Neural progenitor cell (in vitro differentiated cells): ENCODE results near the gene HHAT. TPM values are rescaled to one million over a fixed set of nuclear protein-coding genes. Genes with fewer than 3 reads are reported as not detected.
A peak's percentile ranks its signal among the peaks of the same experiment; 100 is the strongest.

Source experiments
- DNase-seq: peaks from one replicate; pipeline ENCODE4 v3.0.0-alpha.2; 2016; ENCODE audit warnings: low spot score
- H2AFZ ChIP-seq: fragments of 200-600 bp; sonication (generic); replicated peaks from 2 replicates; pipeline ENCODE4 v1.6.1; 2016; ENCODE audit warnings: antibody characterized with exemption
- H3F3A ChIP-seq: fragments of 200-600 bp; sonication (generic); 2 replicates; pipeline ENCODE4 v1.6.1; 2016; ENCODE audit warnings: antibody characterized with exemption, low read depth
- H3K27ac ChIP-seq: fragments of 200-600 bp; sonication (generic); 2 replicates; pipeline ENCODE4 v1.5.1; 2016; ENCODE audit warnings: mild to moderate bottlenecking
- H3K27me3 ChIP-seq: fragments of 200-600 bp; sonication (generic); 2 replicates; pipeline ENCODE4 v1.6.1; 2016; ENCODE audit warnings: mild to moderate bottlenecking, moderate library complexity
- H3K36me3 ChIP-seq: fragments of 200-600 bp; sonication (generic); 2 replicates; pipeline ENCODE4 v1.5.1; 2016
- H3K4me1 ChIP-seq: fragments of 200-600 bp; sonication (generic); 2 replicates; pipeline ENCODE4 v1.6.1; 2016; ENCODE audit warnings: mixed run types
- H3K4me2 ChIP-seq: fragments of 200-600 bp; sonication (generic); 2 replicates; pipeline ENCODE4 v1.6.1; 2016
- H3K4me3 ChIP-seq: fragments of 200-600 bp; sonication (generic); 2 replicates; pipeline ENCODE4 v1.5.1; 2016
- H3K79me2 ChIP-seq: fragments of 200-600 bp; sonication (generic); 2 replicates; pipeline ENCODE4 v1.6.1; 2016; ENCODE audit warnings: low read depth
- H3K9ac ChIP-seq: fragments of 200-600 bp; sonication (generic); 2 replicates; pipeline ENCODE4 v1.6.1; 2016
- H3K9me3 ChIP-seq: fragments of 200-600 bp; sonication (generic); 2 replicates; pipeline ENCODE4 v1.5.1; 2016; ENCODE audit warnings: low read depth
- H4K20me1 ChIP-seq: fragments of 200-600 bp; sonication (generic); 2 replicates; pipeline ENCODE4 v1.6.1; 2016; ENCODE audit warnings: low read depth
- H3K27ac Mint-ChIP-seq: 3 replicates; pipeline ENCODE4 v1.8.0; 2021; ENCODE audit warnings: mixed read lengths
- H3K27me3 Mint-ChIP-seq: 2 replicates; pipeline ENCODE4 v1.8.0; 2022; ENCODE audit warnings: low read depth, mild to moderate bottlenecking, inconsistent platforms, moderate library complexity, mixed read lengths; ENCODE audit not compliant: insufficient read depth
- H3K36me3 Mint-ChIP-seq: 3 replicates; pipeline ENCODE4 v1.8.0; 2021; ENCODE audit warnings: mixed read lengths
- H3K4me1 Mint-ChIP-seq: 3 replicates; pipeline ENCODE4 v1.8.0; 2021; ENCODE audit warnings: mixed read lengths
- H3K4me3 Mint-ChIP-seq: 3 replicates; pipeline ENCODE4 v1.8.0; 2021; ENCODE audit warnings: mild to moderate bottlenecking, moderate library complexity, mixed read lengths
- H3K9me3 Mint-ChIP-seq: 3 replicates; pipeline ENCODE4 v1.8.0; 2020; ENCODE audit warnings: mixed read lengths
- CTCF ChIP-seq: fragments of 200-600 bp; sonication (generic); IDR thresholded peaks from 2 replicates; pipeline ENCODE4 v1.5.1; 2017; ENCODE audit warnings: antibody characterized with exemption, mild to moderate bottlenecking
- EZH2 ChIP-seq: fragments of 200-600 bp; sonication (generic); IDR thresholded peaks from 2 replicates; pipeline ENCODE4 v1.6.1; 2017; ENCODE audit warnings: antibody characterized with exemption, mild to moderate bottlenecking, moderate library complexity
- EZH2phosphoT487 ChIP-seq: fragments of 200-600 bp; sonication (generic); IDR thresholded peaks from 2 replicates; pipeline ENCODE4 v1.6.1; 2017; ENCODE audit warnings: antibody characterized with exemption
- total RNA-seq: library from RNA; depleted of rRNA; stranded (reverse); fragments of >200 nt; gene quantifications from 2 replicates; pipeline ENCODE4 v1.2.3, GENCODE V29; 2015; ENCODE audit warnings: low replicate concordance

Gene HHAT
- total RNA-seq, 1 donor from 2014 or later: 10.3 TPM

DNA sequence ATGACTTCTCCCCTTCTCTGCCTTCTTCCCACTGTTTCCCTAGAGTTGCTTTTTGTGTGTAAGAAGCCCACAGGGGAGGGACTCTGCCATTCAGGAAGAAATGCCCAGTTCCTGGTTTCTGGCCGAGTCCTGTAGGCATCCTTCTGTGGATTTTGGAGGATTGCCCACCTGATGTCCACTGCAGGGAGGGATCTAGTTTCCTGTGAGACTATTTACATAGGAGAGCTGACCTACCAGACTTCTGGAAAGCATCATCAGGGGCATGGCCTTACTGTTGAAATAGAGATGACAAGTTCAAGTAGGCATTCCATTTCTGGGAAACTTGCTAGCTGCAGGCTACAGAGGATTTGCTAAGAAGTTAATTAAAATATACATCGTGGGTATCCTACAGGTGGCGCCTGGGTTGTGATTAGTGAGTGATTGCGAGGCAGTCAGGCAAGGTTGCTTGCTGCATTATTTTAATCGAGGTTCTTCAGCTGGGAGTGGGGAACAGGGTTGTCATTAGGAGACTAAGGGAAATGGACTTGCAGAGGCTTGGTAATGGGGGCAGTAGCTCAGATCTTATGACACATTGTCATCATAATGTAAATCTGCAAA, 148.7 kb downstream of the HHAT start:
- Mint-ChIP-seq H3K27me3 (no peaks in the 10 kb centered on the region), H3K36me3 (peaks cover 3% of the 10 kb centered on the region), H3K27ac (no peak overlapping the region), H3K4me3 (no peak overlapping the region), H3K9me3 (no peaks in the 10 kb centered on the region), H3K4me1 (peaks cover 7% of the 10 kb centered on the region)
- Histone ChIP-seq H3K4me2 (no peak overlapping the region), H3F3A (no peaks in the 10 kb centered on the region), H3K9ac (no peak overlapping the region), H3K79me2 (no peaks in the 10 kb centered on the region), H3K27me3 (no peaks in the 10 kb centered on the region), H2AFZ (no peak overlapping the region), H3K27ac (no peak overlapping the region), H3K4me1 (no peaks in the 10 kb centered on the region), H4K20me1 (no peaks in the 10 kb centered on the region), H3K9me3 (no peaks in the 10 kb centered on the region), H3K4me3 (no peak overlapping the region), H3K36me3 (no peaks in the 10 kb centered on the region)
- TF ChIP-seq EZH2 (no peak), EZH2phosphoT487 (no peak), CTCF (peak; percentile 12)
- no peak for DNase-seq

DNA sequence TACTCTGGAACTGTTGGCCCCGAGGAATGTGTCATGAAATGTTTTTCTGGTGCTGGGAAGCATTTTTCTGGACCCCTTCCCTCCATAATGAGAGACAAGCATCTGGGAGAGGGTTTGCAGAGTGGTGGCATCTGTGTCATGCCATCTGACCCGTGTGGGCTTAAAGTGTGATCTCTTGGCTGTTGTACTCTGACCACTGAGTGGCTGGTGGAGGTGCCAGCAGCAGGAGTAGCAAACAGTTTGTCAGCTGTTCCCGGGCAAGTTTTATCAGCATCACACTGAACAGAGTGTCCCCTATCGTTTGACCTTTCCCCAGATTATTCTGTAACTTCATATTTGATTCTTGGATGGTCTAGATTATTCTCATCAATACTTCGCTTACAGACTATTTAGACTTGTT, 150.1 kb downstream of the HHAT start:
- Histone ChIP-seq H3F3A (no peaks in the 10 kb centered on the region), H3K4me3 (no peak overlapping the region), H3K4me2 (no peak overlapping the region), H3K36me3 (no peaks in the 10 kb centered on the region), H3K9me3 (no peaks in the 10 kb centered on the region), H3K79me2 (no peaks in the 10 kb centered on the region), H4K20me1 (no peaks in the 10 kb centered on the region), H3K27ac (no peak overlapping the region), H3K4me1 (peaks cover 4% of the 10 kb centered on the region), H2AFZ (no peak overlapping the region), H3K9ac (no peak overlapping the region), H3K27me3 (no peaks in the 10 kb centered on the region)
- H3K9me3 Mint-ChIP-seq: no peaks in the 10 kb centered on the region
- no peak for TF ChIP-seq CTCF
- no peak for TF ChIP-seq EZH2
- no peak for TF ChIP-seq EZH2phosphoT487
- H3K27me3 Mint-ChIP-seq: no peaks in the 10 kb centered on the region
- no peak overlapping the region for H3K4me3 Mint-ChIP-seq
- H3K36me3 Mint-ChIP-seq: peaks cover 3% of the 10 kb centered on the region
- no peak for DNase-seq
- H3K4me1 Mint-ChIP-seq: peaks cover 21% of the 10 kb centered on the region
- H3K27ac Mint-ChIP-seq: no peak overlapping the region

GRCh38 chr1:210482491-210482890, 153.8 kb downstream of the HHAT start:
- Mint-ChIP-seq H3K9me3 (no peaks in the 10 kb centered on the region), H3K27ac (no peak overlapping the region), H3K4me3 (no peak overlapping the region), H3K4me1 (peaks cover 30% of the 10 kb centered on the region), H3K27me3 (peaks cover 2% of the 10 kb centered on the region), H3K36me3 (no peaks in the 10 kb centered on the region)
- TF ChIP-seq EZH2: no peak
- TF ChIP-seq EZH2phosphoT487: no peak
- no peak for TF ChIP-seq CTCF
- Histone ChIP-seq H3K79me2 (no peaks in the 10 kb centered on the region), H4K20me1 (no peaks in the 10 kb centered on the region), H3K27me3 (no peaks in the 10 kb centered on the region), H2AFZ (no peak overlapping the region), H3K9me3 (no peaks in the 10 kb centered on the region), H3K4me2 (no peak overlapping the region), H3K4me1 (peaks cover 4% of the 10 kb centered on the region), H3K27ac (no peak overlapping the region), H3K36me3 (no peaks in the 10 kb centered on the region), H3K9ac (no peak overlapping the region), H3K4me3 (no peak overlapping the region), H3F3A (no peaks in the 10 kb centered on the region)
- no peak for DNase-seq
